ENCODE data around the gene IFNAR2. TPM values are rescaled to one million over a fixed set of nuclear protein-coding genes. Genes with fewer than 3 reads are reported as not detected.

IFNAR2 gene
- total and polyA plus RNA-seq, 11 donors: 6.5 to 46.7 (median 12.0) TPM

DNA sequence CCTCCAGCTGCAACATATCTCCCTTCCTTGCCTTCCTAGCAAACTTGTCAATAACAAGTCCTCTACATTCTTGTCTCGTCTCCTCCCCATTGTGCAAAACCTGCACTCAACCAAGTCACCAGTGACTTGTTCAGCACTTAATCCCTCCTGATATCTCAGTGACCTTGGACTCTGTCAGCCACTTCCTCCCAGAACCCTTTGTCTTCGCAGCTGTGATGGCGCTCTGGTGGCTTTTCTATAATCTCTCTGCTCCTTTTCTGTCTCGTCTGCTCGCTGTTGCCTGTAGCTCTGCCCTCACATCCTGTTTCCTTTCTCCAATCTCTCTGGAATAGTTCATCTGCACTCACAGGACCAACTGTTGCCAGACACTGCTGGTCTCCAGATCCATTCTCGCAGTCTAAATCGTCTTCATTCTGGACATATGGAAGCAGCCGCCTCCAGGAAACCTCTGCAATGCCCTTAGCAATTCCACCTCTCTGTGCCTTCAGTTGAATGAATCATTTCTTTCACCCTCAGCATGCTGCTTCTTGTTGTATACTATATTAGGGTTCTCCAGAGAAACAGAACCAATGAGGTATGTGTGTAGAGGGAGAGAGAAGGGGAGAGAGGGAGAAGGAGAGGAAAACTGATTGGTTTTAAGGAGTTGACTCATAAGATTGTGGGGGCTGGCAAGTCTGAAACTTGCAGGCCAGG lies 17.4 kb upstream of the IFNAR2 start:
- intact Hi-C loops (cut with DNase I): no loop called here
- peak overlapping the region in 5 of 12 donors; percentile 2 to 16 (median 3) for H3K4me3 ChIP-seq
- no peaks in the 10 kb centered on the region for H3K27me3 ChIP-seq
- peak overlapping the region in 10 of 12 donors; percentile 10 to 60 (median 38) for H3K27ac ChIP-seq
- ATAC-seq (peak in 3 of 4 donors; percentile 20 to 79 (median 46)), DNase-seq (no peak)
- WGBS, 4 donors: 25 to 36% (median 27%) methylated on average over 8 of the region's 8 CpGs
- TF ChIP-seq POLR2A (IDR thresholded peaks at IDR 0.05): no peak
- no peak for TF ChIP-seq CTCF (IDR thresholded peaks at IDR 0.05)
- H3K36me3 ChIP-seq: no peaks in the 10 kb centered on the region
- H3K4me1 ChIP-seq: peaks cover 0 to 70% (median 11%) of the 10 kb centered on the region in 12 donors
- H3K9me3 ChIP-seq: peaks cover 0 to 6% (median 0%) of the 10 kb centered on the region in 12 donors

DNA sequence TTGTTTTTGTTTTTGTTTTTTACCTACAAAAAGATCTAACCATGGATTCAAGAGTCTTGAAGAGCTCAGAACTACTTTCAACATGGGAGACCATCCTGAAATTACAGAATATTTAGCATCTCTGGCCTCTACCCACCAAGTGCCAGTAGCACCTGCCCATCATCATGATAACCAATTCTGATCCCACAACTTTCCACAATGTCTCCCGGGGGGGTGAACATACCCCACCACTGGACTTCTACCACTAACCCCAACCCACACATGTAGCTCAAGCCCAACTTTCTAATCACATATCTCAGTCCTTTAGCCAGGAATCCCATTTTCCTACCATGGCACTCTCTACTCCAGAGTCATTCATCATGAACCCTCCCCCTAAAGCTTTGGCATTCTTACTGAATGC lies 15.7 kb upstream of the IFNAR2 start:
- WGBS, 4 donors: 90 to 100% (median 99%) methylated on average over 1 of the region's 1 CpG
- Histone ChIP-seq H3K27me3 (no peaks in the 10 kb centered on the region), H3K9me3 (no peaks in the 10 kb centered on the region), H3K4me3 (no peak overlapping the region), H3K27ac (peak overlapping the region in 1 of 12 donors; percentile 60), H3K36me3 (no peaks in the 10 kb centered on the region), H3K4me1 (peaks cover 0 to 66% (median 11%) of the 10 kb centered on the region in 12 donors)
- TF ChIP-seq POLR2A (IDR thresholded peaks at IDR 0.05) (no peak), CTCF (IDR thresholded peaks at IDR 0.05) (no peak)
- no peak for ATAC-seq
- DNase-seq: no peak
- intact Hi-C loops (cut with DNase I): no loop called here

DNA sequence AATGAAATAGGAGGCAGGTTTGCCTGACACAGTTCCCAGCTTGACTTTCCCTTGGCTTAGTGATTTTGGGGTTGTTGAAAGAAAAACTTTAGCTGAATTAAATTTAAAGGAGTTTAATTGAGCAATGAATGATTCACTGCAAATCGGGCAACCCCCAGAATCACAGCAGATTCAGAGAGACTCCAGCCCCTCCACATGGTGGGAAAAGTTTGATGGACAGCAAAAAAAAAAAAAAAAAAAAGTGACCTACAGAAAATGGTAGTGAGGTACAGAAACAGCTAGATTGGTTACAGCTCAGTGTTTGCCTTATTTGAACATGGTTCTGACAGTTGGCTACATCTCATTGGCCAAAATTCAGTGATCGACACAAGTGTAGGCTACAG lies 12.6 kb upstream of the IFNAR2 start:
- Histone ChIP-seq H3K4me3 (no peak overlapping the region), H3K36me3 (no peaks in the 10 kb centered on the region), H3K9me3 (peaks cover 0 to 14% (median 0%) of the 10 kb centered on the region in 12 donors), H3K27me3 (no peaks in the 10 kb centered on the region), H3K27ac (peak overlapping the region in 2 of 12 donors; percentile 35 to 94), H3K4me1 (peaks cover 0 to 54% (median 5%) of the 10 kb centered on the region in 12 donors)
- intact Hi-C loops (cut with DNase I): no loop called here
- WGBS, 4 donors: 88 to 95% (median 90%) methylated on average over 2 of the region's 2 CpGs
- TF ChIP-seq POLR2A (IDR thresholded peaks at IDR 0.05) (no peak), CTCF (IDR thresholded peaks at IDR 0.05) (no peak)
- ATAC-seq (no peak), DNase-seq (no peak)

DNA sequence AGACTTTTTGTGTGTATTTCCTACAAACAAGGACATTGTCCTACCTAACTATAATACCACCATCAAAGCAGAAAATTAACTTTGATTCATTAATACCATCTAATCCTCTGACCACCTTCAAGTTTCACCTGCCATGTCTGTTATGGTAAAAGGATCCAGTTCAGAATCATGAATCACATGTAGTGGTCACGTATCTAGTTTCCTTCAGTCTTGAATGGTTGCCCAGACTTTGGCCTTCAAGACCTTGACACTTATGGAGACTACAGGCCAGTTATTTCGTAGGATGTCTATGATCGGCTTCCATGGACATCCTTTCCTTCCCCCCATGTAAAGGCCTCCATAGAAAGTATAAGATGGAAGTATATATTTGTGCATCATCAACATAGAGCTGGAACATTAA lies 10.4 kb upstream of the IFNAR2 start:
- DNase-seq (no peak), ATAC-seq (no peak)
- 94 to 97% (median 96%) methylated on average over 3 of the region's 3 CpGs for WGBS, 4 donors
- intact Hi-C loops (cut with DNase I): no loop called here
- Histone ChIP-seq H3K27me3 (no peaks in the 10 kb centered on the region), H3K4me3 (no peak overlapping the region), H3K9me3 (peaks cover 0 to 20% (median 0%) of the 10 kb centered on the region in 12 donors), H3K36me3 (no peaks in the 10 kb centered on the region), H3K4me1 (peaks cover 0 to 33% (median 0%) of the 10 kb centered on the region in 12 donors), H3K27ac (no peak overlapping the region)
- TF ChIP-seq CTCF (IDR thresholded peaks at IDR 0.05) (no peak), POLR2A (IDR thresholded peaks at IDR 0.05) (no peak)

Measured in heart left ventricle (tissue), 16 donors.